Stimulated activated CD4-positive, alpha-beta T cell treated with anti-CD3 and anti-CD28 coated beads, Interleukin-1b, Interleukin-23, amount 100 ng/mL, for 24 hours (primary cell): ENCODE measurements around the gene ST14.
"Not testable (repeated sequence)": the region's sequence is repeated elsewhere in the genome, so short reads cannot be mapped to it uniquely, and the experiment has no call there.

ENCODE experiments used
- DNase-seq, 4 experiments: peaks; one replicate each; pipeline ENCODE4 v3.0.0-alpha.2; 2020; ENCODE audit warnings: low read depth in 4 of 4, low spot score in 1 of 4

The ST14 gene

GRCh38 chr11:130163346-130164220, 4.0 kb downstream of the ST14 start:
- no peak for DNase-seq

GRCh38 chr11:130164221-130164570, 4.6 kb downstream of the ST14 start:
- DNase-seq: no peak

DNA sequence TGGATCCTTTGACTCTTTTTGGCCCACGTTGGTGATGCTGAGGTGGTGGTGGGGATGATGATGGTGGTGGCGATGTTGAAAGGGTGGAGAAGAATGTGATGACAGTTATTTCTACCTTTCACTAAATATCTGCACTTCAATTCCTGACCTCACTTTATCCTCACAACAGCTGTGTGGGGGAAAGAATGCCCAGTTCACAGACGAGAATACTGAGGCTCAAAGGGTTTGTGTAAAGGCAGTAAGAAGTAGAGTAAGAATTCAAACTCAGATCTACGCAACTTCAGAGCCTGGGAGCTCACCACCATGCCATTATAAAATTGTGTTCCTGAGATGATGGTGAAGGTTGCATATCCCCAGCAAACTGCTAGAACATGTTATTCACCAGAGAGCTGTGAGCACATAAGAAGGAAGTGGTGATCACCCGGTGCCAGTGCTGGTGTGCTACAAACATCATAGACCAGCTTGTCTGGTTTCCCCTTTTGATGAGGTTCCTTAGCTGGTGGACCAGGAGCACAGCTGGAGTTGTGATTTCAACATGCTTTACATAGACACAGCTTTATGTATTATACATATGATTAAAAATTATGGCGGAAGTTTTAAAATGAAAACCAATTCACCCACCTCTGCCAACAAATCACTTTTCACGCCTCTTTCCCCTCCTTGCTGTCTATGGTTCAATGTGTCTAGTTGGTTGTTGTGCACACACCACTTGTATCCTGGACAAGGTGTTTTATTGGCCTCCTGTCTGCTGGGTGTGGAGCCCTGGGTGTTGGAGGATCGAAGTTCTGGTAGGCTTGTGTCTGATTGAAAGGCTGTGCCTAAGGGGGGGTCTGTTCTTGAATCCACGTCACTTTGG, 6.2 kb downstream of the ST14 start:
- DNase-seq: no peak

- no peak for DNase-seq
Measured at GRCh38 chr11:130166457-130166784, 6.8 kb downstream of the ST14 start.

DNA sequence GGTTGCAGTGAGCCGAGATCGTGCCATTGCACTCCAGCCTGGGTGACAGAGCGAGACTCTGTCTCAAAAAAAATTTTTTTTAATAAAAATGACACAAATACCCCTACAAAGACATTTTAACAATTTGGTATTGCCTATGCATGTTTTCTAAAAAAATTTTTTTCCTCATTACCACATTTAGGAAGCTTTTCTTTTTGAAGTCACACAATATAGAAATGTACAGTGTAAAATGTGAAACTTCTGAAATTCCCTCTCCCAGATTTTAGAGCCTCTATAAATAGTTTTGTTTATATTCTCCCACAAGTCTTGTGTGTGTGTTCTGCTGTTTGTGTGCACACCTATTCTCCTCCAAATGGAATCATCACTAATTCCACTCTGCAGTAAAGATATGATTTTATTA, 7.6 kb downstream of the ST14 start:
- no peak for DNase-seq

DNA sequence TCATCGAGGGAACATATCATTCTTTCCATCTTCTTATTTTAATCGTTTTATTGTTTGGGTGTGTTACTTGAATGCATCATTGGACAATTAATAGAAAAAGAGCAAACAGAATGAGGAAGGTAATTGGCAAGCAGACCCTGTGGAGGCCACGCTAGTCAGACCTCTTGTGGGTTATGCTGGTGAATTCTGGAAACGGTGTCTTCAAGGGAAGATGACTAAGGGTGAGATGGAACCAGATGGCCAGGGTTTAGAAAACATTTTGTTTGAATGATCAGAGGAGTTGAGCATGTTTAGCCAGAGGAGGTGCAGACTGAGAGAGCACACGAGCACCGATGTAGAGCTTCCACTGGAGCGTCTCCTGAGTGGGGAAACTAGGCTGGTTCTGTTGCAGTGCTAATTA, 8.5 kb downstream of the ST14 start:
- no peak for DNase-seq

DNA sequence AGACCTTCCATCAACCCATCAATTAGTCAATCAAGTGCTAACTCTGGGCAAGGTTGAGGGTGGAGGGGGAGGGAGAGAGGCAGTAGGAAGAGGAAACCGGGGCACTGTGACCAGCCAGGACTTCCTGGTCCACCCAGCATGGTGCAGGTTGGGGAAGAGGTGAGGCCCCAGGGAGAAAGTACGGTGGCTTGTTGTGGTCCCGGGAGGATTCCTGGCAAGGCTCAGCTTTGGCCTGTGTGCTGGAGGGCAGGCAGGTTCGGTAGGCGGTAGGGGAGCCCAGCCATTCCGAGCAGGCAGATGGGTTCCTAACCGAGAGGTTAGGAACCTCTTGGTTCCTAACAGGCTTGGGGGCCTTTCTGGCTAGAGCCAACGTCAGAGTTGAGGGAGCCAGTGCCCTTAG, 10.8 kb downstream of the ST14 start:
- no peak for DNase-seq

GRCh38 chr11:130171534-130171933, 12.0 kb downstream of the ST14 start:
- no peak for DNase-seq

DNA sequence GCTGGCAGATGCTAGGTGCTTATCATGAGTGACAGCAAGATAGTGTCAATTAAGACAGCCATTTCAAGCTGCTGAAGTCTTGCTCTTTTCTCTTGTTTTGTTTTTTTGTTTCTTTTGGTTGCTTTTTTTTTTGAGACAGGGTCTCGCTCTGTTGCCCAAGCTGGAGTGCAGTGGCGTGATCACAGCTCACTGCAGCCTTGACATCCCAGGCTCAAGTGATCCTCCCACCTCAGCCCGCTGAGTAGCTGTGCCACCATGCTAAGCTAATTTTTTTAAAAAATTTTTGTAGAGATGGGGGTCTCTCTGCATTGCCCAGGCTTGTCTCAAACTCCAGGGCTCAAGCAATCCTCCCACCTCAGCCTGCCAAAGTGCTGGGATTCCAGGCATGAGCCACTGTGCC, 12.4 kb downstream of the ST14 start:
- DNase-seq: not testable (repeated sequence)

DNA sequence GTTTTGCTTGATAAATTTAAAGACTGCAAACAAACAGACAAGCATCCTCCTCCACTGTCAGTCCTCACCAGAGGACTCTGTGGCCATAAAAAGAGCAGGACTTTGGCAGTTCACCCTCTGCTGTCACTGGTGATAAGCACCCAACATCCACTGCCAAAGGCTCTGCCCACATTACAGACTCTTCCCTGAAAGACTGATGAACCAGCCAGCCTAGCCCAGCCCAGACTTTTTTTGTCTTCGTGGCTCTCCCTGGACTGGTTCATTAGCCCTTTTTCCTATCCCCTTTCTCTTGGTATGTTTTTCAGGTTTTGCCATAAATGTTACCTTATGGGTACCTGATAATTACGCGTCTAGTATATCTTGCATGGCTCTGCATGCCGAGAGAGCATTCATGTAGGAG, 15.1 kb downstream of the ST14 start:
- no peak for DNase-seq

DNA sequence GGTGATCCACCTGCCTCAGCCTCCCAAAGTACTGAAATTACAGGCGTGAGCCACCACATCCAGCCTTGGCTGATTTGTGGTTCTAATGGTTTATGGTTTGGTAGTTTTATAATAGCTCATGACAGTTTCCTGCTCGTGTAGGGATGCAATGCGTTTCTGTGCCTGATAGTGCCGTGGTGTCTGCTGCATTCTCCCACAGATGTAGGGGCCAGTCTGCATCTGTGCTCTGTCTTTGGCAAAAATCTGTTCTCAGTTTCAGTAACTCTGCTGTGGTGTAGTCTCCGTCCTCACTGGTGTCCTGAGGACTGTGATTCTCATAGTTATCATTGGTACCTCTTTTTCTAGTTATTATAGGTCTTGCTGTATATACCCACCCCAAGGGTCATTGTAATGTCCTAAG, 16.3 kb downstream of the ST14 start:
- no peak for DNase-seq

GRCh38 chr11:130177782-130178181, 18.2 kb downstream of the ST14 start:
- no peak for DNase-seq

- DNase-seq: no peak
Measured at GRCh38 chr11:130178441-130179339, 19.1 kb downstream of the ST14 start.

- no peak for DNase-seq
Measured at GRCh38 chr11:130179396-130180306, 20.1 kb downstream of the ST14 start.

DNA sequence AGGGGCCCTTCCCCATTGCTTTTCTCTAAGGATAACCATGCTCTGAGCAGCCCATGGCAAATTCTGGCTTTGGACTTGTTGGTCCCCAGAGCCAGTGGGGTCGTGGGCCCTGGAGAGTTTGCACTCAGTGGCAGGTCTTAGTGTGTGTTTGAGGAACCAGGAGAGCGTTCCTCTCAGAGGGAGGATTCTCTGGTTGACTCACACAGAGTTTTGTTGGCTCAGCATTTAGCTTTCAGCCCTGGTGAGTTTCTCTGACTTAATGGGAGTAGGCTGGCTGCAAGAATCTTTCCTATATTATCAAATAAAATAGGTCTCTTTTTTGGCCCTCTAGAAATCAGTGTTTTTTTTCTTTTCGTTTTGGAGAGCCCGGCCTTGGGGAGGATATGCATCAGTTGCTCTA, 20.9 kb downstream of the ST14 start:
- DNase-seq: no peak

DNA sequence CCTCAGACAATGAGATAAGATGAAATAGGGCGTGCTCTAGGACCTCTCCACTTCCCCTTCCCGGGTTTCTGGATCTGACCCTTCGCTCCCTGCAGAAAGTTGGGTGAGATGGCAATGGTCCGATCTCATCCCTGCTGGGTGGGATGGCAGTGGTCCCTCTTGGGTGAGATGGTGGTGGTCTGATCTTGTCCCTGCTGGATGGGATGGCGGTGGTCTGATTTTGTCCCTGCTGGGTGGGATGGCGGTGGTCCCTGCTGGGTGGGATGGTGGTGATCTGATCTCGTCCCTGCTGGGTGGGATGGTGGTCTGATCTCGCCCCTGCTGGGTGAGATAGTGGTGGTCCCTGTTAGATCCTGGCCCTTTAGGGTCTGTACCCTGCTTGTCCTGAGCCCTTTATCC, 21.3 kb downstream of the ST14 start:
- no peak for DNase-seq

- no peak for DNase-seq
Measured at GRCh38 chr11:130181295-130182272, 22.0 kb downstream of the ST14 start.

DNA sequence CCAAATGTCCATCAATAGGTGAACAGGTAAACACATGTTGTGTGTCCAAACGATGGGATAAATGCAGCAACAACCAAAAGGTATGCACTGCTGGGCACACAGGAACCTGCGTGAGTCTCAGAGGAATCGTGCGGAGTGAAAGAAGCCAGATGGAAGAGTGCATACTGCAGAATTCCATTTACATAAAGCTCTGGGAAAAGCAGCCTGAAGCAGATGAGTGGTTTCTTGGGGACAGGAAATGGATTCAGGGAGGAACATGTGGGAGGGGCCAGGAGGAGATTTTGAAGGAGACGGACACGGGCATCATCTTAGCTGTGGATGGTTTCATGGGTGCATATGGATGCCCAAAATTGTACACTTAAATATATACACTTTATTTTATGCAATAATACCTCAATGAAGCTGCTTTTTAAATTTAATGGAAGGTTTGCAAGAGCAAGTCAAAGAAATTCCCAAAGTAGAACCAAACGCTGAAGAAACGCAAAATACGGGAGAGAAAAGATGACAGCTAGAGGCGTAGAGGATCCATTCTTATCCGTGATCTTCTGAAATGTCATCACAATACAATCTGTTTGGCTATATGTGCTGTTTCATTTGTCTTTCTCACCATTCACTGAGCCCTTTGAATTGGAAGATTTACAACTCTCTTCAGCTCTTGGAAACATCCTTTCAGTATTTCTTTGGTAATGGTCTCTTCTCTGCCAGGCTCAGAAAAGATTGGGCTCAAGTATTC, 24.5 kb downstream of the ST14 start:
- DNase-seq: no peak

GRCh38 chr11:130187096-130187495, 27.5 kb downstream of the ST14 start:
- no peak for DNase-seq
